ENCODE results near the gene CHST15. TPM values are rescaled to one million over a fixed set of nuclear protein-coding genes. Genes with fewer than 3 reads are reported as not detected.

Gene CHST15
- total RNA-seq, 1 donor from 2014 or later: 148 TPM

GRCh38 chr10:124050021-124051015 is 43.1 kb downstream of the CHST15 start:
- H3K27me3 Mint-ChIP-seq (ENCODE audit: unreplicated experiment): no peaks in the 10 kb centered on the region
- H3K36me3 Mint-ChIP-seq (ENCODE audit: low read depth, unreplicated experiment): peaks cover 34% of the 10 kb centered on the region
- no peaks in the 10 kb centered on the region for H3K9me3 Mint-ChIP-seq (ENCODE audit: unreplicated experiment)
- peaks cover 62% of the 10 kb centered on the region for H3K4me1 Mint-ChIP-seq (ENCODE audit: unreplicated experiment)
- H3K4me3 Mint-ChIP-seq (ENCODE audit: unreplicated experiment): peak overlapping the region; percentile 26
- no peak for DNase-seq (ENCODE audit: low spot score)
- no peak for TF ChIP-seq CTCF (IDR thresholded peaks at IDR 0.05; ENCODE audit: unreplicated experiment)
- no peak overlapping the region for H3K27ac Mint-ChIP-seq (ENCODE audit: unreplicated experiment)

DNA sequence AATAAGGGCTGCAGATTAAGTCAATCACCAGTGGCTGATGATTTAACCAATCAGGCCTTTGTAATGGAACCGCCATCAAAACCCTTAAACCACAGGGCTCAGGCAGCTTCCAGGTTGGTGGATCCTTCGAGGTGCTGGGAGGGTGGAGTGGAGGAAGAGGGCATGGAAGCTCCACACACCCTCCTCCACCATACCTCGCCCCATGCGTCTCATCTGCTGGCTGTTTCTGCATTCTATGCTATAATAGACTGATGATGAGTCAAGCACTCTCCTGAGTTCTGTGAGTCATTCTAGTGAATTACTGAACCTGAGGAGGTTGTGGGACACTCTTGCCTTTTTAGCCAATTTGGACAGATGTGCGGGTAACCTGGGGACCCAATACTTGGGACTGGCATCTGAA is 43.9 kb downstream of the CHST15 start:
- Mint-ChIP-seq H3K4me1 (ENCODE audit: unreplicated experiment) (peaks cover 57% of the 10 kb centered on the region), H3K4me3 (ENCODE audit: unreplicated experiment) (no peak overlapping the region), H3K27me3 (ENCODE audit: unreplicated experiment) (no peaks in the 10 kb centered on the region), H3K9me3 (ENCODE audit: unreplicated experiment) (no peaks in the 10 kb centered on the region), H3K27ac (ENCODE audit: unreplicated experiment) (no peak overlapping the region), H3K36me3 (ENCODE audit: low read depth, unreplicated experiment) (peaks cover 38% of the 10 kb centered on the region)
- TF ChIP-seq CTCF (IDR thresholded peaks at IDR 0.05; ENCODE audit: unreplicated experiment): no peak
- no peak for DNase-seq (ENCODE audit: low spot score)

- Mint-ChIP-seq H3K4me3 (ENCODE audit: unreplicated experiment) (no peak overlapping the region), H3K27me3 (ENCODE audit: unreplicated experiment) (peaks cover 2% of the 10 kb centered on the region), H3K9me3 (ENCODE audit: unreplicated experiment) (no peaks in the 10 kb centered on the region), H3K4me1 (ENCODE audit: unreplicated experiment) (peaks cover 52% of the 10 kb centered on the region), H3K36me3 (ENCODE audit: low read depth, unreplicated experiment) (peaks cover 40% of the 10 kb centered on the region), H3K27ac (ENCODE audit: unreplicated experiment) (no peak overlapping the region)
- no peak for TF ChIP-seq CTCF (IDR thresholded peaks at IDR 0.05; ENCODE audit: unreplicated experiment)
- DNase-seq (ENCODE audit: low spot score): no peak
Observed at GRCh38 chr10:124048371-124049290, 44.8 kb downstream of the CHST15 start.

GRCh38 chr10:124047427-124048152 is 45.8 kb downstream of the CHST15 start:
- Mint-ChIP-seq H3K27ac (ENCODE audit: unreplicated experiment) (no peak overlapping the region), H3K36me3 (ENCODE audit: low read depth, unreplicated experiment) (peaks cover 51% of the 10 kb centered on the region)

More at GRCh38 chr10:124047427-124048152, 45.8 kb downstream of the CHST15 start:
- Mint-ChIP-seq H3K27me3 (ENCODE audit: unreplicated experiment) (peaks cover 2% of the 10 kb centered on the region), H3K4me1 (ENCODE audit: unreplicated experiment) (peaks cover 52% of the 10 kb centered on the region), H3K4me3 (ENCODE audit: unreplicated experiment) (peak overlapping the region; percentile 10), H3K9me3 (ENCODE audit: unreplicated experiment) (no peaks in the 10 kb centered on the region)
- no peak for DNase-seq (ENCODE audit: low spot score)
- TF ChIP-seq CTCF (IDR thresholded peaks at IDR 0.05; ENCODE audit: unreplicated experiment): no peak

All from endothelial cell (in vitro differentiated cells).